ENCODE measurements around the gene TRH.

DNA sequence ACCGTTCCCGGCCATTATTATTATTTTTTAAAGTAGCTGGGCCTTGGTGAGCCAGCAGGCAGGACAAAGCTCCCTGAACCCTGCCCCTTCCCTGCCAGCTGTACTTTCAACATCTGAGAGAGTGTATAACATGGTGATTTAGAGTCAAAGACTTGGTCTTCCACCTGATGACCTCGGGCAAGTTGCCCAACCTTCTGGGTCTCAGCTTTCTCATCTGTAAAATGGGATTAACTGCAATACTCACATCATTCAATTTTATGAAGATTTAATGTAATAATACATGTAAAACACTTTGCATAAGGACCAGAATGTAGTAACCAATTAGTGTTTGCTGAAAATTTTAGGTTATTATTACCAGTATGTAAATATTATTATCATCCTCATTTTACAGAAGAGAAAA is 11.9 kb upstream of the TRH start:
- TF ChIP-seq POLR2A (IDR thresholded peaks at IDR 0.05) (no peak), EP300 (IDR thresholded peaks at IDR 0.05) (no peak)
- TF ChIP-seq, protein P1, sequence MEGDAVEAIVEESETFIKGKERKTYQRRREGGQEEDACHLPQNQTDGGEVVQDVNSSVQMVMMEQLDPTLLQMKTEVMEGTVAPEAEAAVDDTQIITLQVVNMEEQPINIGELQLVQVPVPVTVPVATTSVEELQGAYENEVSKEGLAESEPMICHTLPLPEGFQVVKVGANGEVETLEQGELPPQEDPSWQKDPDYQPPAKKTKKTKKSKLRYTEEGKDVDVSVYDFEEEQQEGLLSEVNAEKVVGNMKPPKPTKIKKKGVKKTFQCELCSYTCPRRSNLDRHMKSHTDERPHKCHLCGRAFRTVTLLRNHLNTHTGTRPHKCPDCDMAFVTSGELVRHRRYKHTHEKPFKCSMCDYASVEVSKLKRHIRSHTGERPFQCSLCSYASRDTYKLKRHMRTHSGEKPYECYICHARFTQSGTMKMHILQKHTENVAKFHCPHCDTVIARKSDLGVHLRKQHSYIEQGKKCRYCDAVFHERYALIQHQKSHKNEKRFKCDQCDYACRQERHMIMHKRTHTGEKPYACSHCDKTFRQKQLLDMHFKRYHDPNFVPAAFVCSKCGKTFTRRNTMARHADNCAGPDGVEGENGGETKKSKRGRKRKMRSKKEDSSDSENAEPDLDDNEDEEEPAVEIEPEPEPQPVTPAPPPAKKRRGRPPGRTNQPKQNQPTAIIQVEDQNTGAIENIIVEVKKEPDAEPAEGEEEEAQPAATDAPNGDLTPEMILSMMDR (IDR thresholded peaks at IDR 0.05), result no peak

All from upper lobe of left lung (tissue), 4 donors.